Ascending aorta (tissue), 2 donors: ENCODE data around the gene RAX2. TPM values are rescaled to one million over a fixed set of nuclear protein-coding genes. Genes with fewer than 3 reads are reported as not detected.
"Not testable (repeated sequence)": the region's sequence is repeated elsewhere in the genome, so short reads cannot be mapped to it uniquely, and the experiment has no call there.

ENCODE experiments used
- DNase-seq, 2 donors: peaks; one replicate each; pipeline ENCODE4 v3.0.0-alpha.2; 2019; ENCODE audit warnings: low spot score in 2 of 2
- H3K27ac ChIP-seq, 2 donors: fragments of 200-600 bp; sonication (generic); one replicate each; pipeline ENCODE4 v1.5.1; 2016 to 2017; ENCODE audit warnings: mild to moderate bottlenecking in 1 of 2
- H3K27me3 ChIP-seq: fragments of 200-600 bp; sonication (generic); one replicate; pipeline ENCODE4 v1.5.1; 2017
- H3K36me3 ChIP-seq, 2 donors: fragments of 200-600 bp; sonication (generic); one replicate each; pipeline ENCODE4 v1.5.1; 2016
- H3K4me1 ChIP-seq, 2 donors: fragments of 200-600 bp; sonication (generic); one replicate each; pipeline ENCODE4 v1.5.1; 2016 to 2017; ENCODE audit warnings: mild to moderate bottlenecking in 1 of 2
- H3K4me3 ChIP-seq, 2 donors: fragments of 200-600 bp; sonication (generic); one replicate each; pipeline ENCODE4 v1.5.1; 2016 to 2017; ENCODE audit warnings: mild to moderate bottlenecking in 1 of 2
- H3K9me3 ChIP-seq, 2 donors: fragments of 200-600 bp; sonication (generic); one replicate each; pipeline ENCODE4 v1.5.1; 2016
- CTCF ChIP-seq, 3 experiments: fragments of 200-600 bp in 2 of 3; fragments of 450-650 bp in 1 of 3; sonication (generic) in 2 of 3; IDR thresholded peaks; one replicate each; pipeline ENCODE4 v1.5.1; 2016 to 2019; ENCODE audit warnings: antibody characterized with exemption in 3 of 3, mild to moderate bottlenecking in 1 of 3, moderate library complexity in 1 of 3
- intact Hi-C: fragments of 100-400 bp; cut with DNase I; formaldehyde crosslinking; loops from one replicate; pipeline ENCODE4 v1.15.1; 2023
- total RNA-seq: library from RNA; depleted of rRNA; stranded (reverse); fragments of >200 nt; gene quantifications from one replicate; pipeline ENCODE4 v1.1.0, GENCODE V29; 2016

Gene RAX2
- total RNA-seq, 1 donor from 2014 or later, result not detected

GRCh38 chr19:3816566-3817218 lies 44.7 kb upstream of the RAX2 start:
- no peaks in the 10 kb centered on the region for H3K36me3 ChIP-seq
- H3K27me3 ChIP-seq, result no peaks in the 10 kb centered on the region
- no peak overlapping the region for H3K4me3 ChIP-seq
- no peak for TF ChIP-seq CTCF (IDR thresholded peaks at IDR 0.05)
- intact Hi-C loops, result no loop called here
- no peaks in the 10 kb centered on the region for H3K4me1 ChIP-seq
- no peaks in the 10 kb centered on the region for H3K9me3 ChIP-seq
- no peak overlapping the region for H3K27ac ChIP-seq
- DNase-seq, result no peak

- H3K9me3 ChIP-seq, H3K4me3 ChIP-seq, H3K27ac ChIP-seq, DNase-seq, H3K27me3 ChIP-seq, H3K4me1 ChIP-seq, intact Hi-C loops, H3K36me3 ChIP-seq: not testable (repeated sequence)
Observed at GRCh38 chr19:3816148-3816547, 44.1 kb upstream of the RAX2 start.

DNA sequence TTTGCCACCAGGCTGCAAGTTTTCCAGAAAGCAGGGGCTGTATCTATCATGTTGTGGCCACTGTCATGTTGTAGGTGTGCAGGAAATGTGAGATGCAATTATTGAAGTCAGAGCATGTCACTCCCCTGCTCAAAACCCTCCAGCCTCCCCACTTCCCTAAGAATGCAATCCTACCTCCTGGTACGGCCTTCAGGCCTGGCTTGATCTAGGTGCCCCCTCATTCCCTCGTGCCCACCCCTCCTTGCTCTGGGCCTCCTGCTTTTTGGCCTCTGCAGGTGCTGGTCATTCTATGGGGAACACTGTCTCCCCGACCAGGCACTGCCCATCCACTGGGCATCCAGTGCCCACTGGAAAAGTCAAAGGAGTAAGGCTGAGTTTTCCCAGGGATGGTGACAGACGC lies 42.6 kb upstream of the RAX2 start:
- no peak overlapping the region for H3K4me3 ChIP-seq
- TF ChIP-seq CTCF (IDR thresholded peaks at IDR 0.05), result no peak
- no peak overlapping the region for H3K27ac ChIP-seq
- H3K36me3 ChIP-seq, result no peaks in the 10 kb centered on the region
- H3K27me3 ChIP-seq, result peaks cover 3% of the 10 kb centered on the region
- intact Hi-C loops, result no loop called here
- no peak for DNase-seq
- no peaks in the 10 kb centered on the region for H3K9me3 ChIP-seq
- no peaks in the 10 kb centered on the region for H3K4me1 ChIP-seq

DNA sequence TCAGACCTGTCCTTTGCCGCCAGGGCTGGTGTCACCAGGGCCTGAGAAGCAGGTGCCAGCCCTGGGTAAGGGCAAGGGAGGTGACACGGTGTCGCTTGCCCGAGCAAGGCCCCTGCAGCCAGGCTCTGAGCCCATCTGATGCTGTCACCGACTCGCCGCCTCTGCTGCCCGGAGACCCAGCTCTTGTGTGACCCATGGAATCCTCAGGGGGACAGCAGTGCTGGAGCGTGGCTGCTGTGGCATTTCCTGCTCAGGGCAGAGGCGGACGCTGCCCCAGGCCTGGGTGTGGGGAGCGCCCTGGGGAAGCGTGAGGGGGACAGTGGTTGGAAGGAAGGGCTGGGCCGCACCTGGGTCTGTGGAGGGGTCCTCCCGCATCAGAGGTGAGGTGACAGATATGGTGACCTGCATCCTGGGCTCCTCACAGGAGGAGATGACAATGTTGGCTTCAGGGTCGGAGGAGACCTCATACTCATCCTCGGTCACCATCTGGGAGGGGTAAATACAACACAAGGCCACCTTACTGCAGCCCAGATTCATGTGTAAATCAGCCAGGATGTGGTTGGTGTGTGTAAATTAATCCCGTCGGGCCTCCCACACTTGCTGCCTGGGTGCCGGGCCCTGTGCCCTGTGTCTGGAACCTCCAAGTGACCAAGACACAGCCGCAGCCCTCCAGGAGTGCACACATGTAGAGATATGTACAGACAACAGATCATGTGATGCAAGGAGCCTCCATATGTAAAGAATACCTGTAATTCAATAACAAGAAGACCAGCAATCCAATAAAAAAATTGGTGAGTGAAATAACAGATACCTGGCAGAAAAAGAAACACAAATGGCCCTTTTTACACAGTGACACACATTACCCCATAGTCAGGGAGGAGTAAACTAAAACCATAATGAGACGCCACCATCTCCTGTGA lies 41.7 kb upstream of the RAX2 start:
- TF ChIP-seq CTCF (IDR thresholded peaks at IDR 0.05), result no peak
- Histone ChIP-seq H3K4me3 (no peak overlapping the region), H3K36me3 (no peaks in the 10 kb centered on the region), H3K27ac (no peak overlapping the region), H3K4me1 (no peaks in the 10 kb centered on the region), H3K27me3 (peaks cover 3% of the 10 kb centered on the region), H3K9me3 (no peaks in the 10 kb centered on the region)
- intact Hi-C loops, result no loop called here
- no peak for DNase-seq

DNA sequence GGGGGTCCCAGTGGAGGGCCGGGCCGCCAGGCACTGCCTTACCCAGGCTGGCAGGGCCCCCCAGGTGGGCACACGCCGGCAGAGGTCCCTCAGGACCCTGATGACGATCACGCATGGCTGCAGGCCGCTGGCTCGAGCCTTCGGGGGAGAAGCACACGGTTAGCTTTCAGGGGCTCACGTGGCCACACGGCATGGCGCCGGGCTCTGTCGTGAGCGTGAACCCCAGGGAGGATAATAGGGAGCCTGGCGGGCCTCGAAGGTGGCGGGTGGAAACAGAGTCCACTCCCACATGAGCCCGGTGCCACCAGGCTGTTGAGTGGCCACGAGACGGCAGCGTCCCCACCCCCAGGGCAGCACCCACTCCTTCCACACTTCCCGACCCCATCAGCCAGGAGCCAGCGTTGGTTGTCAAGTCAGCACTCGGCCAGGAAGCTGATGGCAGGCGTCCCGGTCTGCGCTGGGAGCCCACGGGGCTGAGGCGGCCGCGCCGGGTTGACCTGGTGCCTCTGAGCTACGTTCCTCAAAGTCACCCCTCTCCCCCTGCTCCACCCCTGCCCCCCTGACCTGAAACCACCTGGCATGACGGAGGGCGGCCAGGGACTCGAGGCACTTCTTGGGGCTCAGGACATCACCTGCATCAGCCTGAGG lies 38.8 kb upstream of the RAX2 start:
- H3K27me3 ChIP-seq, result peaks cover 3% of the 10 kb centered on the region
- H3K4me3 ChIP-seq, result no peak overlapping the region
- H3K36me3 ChIP-seq, result no peaks in the 10 kb centered on the region
- H3K4me1 ChIP-seq, result no peaks in the 10 kb centered on the region
- no peak for DNase-seq
- no peak for TF ChIP-seq CTCF (IDR thresholded peaks at IDR 0.05)
- no peaks in the 10 kb centered on the region for H3K9me3 ChIP-seq
- no peak overlapping the region for H3K27ac ChIP-seq
- intact Hi-C loops, result no loop called here
